Stimulated activated CD4-positive, alpha-beta T cell treated with anti-CD3 and anti-CD28 coated beads, Interleukin-1b, Interleukin-23, amount 100 ng/mL, for 24 hours (primary cell): ENCODE results near the gene RPP38.

ENCODE experiments used
- DNase-seq, 4 experiments: peaks; one replicate each; pipeline ENCODE4 v3.0.0-alpha.2; 2020; ENCODE audit warnings: low read depth in 4 of 4, low spot score in 1 of 4

Gene RPP38

GRCh38 chr10:15097011-15097812 lies at the start of gene RPP38:
TSS of gene RPP38 (plus strand) at chr10:15097355. CDS start at chr10:15103315, 5,960 bp downstream.
- DNase-seq = peak; percentile 88 to 96 (median 94)

DNA sequence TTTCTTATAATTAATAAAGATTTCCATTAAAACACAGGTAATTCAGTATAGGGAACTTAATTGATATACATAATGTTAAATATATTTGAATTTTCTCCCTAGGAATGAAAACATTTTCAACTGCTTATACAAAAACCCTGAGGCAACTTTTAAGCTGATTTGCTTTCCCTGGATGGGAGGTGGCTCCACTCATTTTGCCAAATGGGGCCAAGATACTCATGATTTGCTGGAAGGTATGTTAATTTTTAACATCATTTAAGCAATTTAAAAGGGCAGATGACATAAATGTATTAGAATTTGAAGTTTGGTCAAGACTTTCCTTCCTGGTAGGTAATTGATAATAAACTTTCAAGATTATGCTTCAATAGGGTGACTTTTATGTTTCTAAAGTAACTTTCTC lies 47.6 kb upstream of the RPP38 start:
- no peak for DNase-seq

- DNase-seq = no peak
Measured at GRCh38 chr10:15052121-15052520, 45.0 kb upstream of the RPP38 start.

DNA sequence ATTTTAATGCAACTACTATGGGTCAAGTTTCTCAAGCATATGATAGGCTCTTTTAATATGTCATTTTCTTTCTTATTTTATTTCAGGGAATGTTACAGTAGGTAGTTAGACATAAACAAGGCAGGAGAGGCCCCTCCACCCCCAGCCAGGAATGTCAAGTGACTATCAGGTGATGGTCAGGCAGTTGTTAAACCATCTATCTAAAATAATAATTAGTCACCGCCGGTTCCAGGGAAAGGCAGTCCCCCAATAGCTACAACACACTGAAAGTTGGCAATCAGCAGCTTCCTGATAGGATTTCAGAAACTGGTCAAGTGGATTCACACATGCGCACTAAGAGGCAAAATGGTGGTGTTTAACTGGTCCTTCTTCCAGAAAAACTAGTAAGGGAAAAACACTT lies 44.1 kb upstream of the RPP38 start:
- DNase-seq = no peak

DNA sequence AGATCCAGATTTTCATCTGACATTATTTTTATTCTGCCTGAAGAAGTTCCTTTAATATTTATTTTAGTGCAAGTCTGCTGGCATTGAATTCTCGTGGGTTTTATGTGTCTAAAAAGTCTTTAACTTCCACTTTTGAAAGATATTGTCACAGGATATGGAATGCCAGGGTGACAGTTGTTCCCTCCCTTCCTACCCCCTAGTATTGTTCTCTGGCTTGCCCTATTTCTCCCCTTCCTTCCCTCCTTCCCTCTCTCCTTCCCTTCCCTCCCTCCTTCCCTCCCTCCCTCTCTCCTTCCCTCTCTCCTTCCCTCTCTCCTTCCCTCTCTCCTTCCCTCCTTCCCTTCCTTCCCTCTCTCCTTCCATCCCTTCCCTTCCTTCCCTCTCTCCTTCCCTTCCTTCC lies 38.5 kb upstream of the RPP38 start:
- no peak for DNase-seq

DNA sequence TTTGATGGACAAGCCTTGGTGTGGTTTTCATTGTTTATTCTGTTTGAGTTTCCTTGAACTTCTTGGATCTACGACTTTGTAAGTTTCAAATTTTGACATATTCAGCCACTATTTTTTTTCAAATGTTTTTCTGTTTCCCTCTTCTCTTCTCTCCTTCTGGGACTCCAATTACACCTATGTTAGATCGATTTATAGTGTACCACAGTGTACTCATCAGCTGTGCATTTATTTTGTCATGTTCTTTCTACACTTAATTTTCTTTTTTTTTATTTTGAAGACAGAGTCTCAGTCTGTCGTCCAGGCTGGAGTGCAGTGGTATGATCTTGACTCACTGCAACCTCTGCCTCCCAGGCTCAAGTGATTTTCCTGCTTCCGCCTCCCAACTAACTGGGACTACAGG lies 37.2 kb upstream of the RPP38 start:
- DNase-seq = no peak

GRCh38 chr10:15060638-15061037 lies 36.5 kb upstream of the RPP38 start:
- no peak for DNase-seq

DNA sequence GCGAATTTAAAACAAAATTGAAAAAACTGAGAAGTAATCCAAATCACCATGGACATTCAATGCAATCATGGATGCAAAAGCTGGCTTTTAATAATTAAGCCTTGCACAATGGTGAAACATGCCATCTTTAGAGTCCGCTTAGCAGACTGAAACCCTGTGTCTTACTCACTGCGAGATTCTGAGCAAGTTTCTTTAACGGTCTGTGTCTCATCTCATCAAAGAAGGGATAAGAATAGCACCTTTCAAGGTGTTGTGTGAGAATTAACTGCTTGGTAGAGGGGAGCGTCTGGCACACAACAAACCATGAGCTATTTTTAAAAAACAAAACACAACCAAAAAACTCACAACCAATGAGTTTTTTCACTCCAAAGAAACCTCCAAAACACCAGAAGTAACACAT lies 30.0 kb upstream of the RPP38 start:
- no peak for DNase-seq

GRCh38 chr10:15068802-15069201 lies 28.4 kb upstream of the RPP38 start:
- no peak for DNase-seq

DNA sequence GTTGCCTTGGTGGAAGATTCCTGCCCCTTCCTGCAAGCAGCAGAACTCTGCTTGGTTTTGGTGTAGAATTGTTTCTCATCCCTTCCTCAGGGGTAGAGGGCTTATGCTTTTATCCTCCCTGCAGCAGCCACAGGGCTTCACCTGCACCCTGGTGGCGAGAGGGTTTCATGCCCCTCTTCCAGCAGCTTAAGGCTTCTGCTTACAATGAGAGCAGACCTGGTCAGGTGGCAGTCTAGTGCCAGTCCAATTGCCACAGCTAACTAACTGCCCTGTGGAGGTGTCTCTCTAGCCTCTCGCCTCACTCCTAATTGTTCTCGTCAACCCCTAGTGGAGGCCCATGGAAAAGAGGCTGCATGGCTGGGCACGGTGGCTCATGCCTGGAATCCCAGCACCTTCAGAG lies 27.9 kb upstream of the RPP38 start:
- no peak for DNase-seq

DNA sequence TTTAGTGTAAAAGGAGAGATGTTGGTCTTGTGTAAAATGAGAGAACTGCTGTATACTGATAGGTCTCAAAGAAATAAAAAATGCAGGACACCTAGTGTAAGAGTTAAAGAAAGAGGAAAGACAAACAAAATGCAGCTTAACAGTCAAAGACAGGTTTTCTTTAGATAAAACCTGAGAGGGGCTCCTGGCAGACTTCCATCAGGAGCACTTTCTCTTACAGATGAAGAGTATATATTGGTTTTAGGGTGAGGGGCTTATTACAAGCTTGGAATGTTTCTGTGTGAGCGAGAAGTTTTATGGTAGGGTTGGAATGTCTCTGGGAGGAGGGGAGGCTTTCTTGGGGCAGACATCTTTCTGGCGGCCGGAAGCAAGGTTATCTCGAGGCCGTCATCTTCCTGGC lies 24.8 kb upstream of the RPP38 start:
- no peak for DNase-seq

- no peak for DNase-seq
Measured at GRCh38 chr10:15075421-15075820, 21.7 kb upstream of the RPP38 start.

DNA sequence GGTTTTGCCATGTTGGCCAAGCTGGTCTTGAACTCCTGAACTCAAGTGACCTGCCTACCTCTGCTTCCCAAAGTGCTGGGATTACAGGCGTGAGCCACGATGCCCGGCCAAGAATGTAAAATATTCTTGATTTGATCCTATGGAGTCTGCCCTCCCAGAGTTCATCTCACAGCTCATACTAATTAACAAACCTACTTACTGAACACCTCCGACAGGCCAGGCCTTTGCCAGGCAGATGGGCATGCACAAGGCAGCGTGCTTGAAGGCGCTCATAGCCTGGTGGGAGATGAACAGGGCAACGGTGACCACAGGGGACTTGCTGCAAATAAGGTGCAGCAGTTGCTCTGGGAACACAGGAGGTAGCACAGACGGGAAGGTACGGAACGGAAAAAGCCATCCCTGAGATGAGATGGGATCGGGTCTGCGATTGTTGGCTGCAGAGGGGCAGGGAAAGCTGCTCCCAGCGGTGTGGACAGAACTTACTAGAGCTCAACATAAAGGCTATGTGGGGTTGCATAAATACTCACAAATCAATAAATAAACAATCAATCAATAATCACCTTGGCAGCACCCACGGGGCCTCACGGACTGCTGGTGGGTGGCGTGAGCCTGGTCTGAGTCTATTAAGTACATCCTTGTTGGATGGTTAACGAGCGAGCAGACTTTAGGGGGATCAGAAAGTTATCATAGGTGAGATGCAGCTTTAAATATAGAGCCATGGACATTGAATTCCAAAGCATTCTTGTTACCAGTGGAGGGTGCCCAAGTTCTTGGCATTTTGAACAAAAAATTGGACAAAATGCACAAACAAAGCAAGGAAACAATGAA lies 13.3 kb upstream of the RPP38 start:
- DNase-seq = no peak

GRCh38 chr10:15084502-15084922 lies 12.6 kb upstream of the RPP38 start:
- DNase-seq = no peak

- peak; percentile 56 to 74 (median 66) for DNase-seq
Measured at GRCh38 chr10:15088428-15089261, 8.5 kb upstream of the RPP38 start, which contains the start of gene ACBD7. TSS of gene ACBD7 (minus strand) at chr10:15088776. CDS start at chr10:15088728, 48 bp downstream.

- DNase-seq = no peak
Measured at GRCh38 chr10:15091418-15091817, 5.7 kb upstream of the RPP38 start.

DNA sequence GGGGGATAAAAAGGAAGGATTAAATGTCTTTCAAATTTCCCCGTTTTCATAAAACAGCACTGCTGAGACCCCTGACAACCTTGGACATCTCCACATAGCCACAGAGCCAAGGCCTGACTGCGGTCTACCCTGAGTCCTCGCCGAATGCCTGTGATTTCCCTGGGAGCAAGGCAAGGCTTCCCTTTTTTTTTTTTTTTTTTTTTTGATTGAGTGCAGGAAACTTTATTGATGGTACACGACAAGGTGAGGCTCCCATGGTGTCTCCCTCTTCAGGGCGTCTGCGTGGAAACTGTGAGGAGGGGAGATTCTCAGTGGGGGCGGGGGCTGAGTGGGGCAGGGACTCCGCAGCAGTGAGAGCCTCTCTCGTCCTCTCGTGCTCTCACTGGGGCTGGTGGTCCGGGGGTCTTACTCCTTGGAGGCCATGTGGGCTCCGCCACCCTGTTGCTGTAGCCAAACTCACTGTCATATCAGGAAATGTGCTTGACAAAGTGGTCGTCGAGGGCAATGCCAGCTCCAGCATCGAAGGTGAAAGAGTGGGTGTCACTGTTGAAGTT lies 4.2 kb upstream of the RPP38 start:
- no peak for DNase-seq

- DNase-seq = no peak
Measured at GRCh38 chr10:15096661-15097010, 519 bp upstream of the RPP38 start.

DNA sequence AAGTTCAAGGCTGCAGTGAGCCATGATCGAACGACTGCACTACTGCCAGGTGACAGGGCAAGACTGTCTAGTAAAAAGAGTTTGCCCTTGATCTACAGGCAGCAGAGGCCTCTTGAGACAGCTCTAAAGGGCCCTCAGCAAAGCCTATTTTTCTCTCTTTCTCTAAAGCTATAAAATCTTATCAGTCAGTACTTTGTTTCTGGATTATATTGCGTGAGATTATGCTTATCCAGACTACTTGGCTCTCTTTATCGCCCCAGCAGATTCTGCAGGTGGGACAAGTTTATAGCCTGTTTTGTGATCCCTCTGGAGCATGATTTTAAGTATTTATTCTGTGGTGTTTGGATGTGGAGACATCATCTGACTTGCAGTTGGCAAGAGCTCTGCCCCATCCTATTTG lies 2.7 kb downstream of the RPP38 start:
- no peak for DNase-seq

GRCh38 chr10:15103513-15103912 lies 6.4 kb downstream of the RPP38 start:
- no peak for DNase-seq

GRCh38 chr10:15106352-15107013 lies 9.3 kb downstream of the RPP38 start:
- DNase-seq = peak; percentile 28 to 55 (median 53)
